GM10847 (cell line): ENCODE results near the gene PIK3C2G.

ENCODE experiments used
- POLR2A ChIP-seq: IDR thresholded peaks from 2 replicates; pipeline ENCODE4 v1.6.1; 2011; ENCODE audit not compliant: insufficient read length; ENCODE audit errors: extremely low read depth

PIK3C2G gene

GRCh38 chr12:18562531-18562930 is 301.2 kb downstream of the PIK3C2G start:
- no peak for TF ChIP-seq POLR2A

GRCh38 chr12:18564306-18564705 is 303.0 kb downstream of the PIK3C2G start:
- TF ChIP-seq POLR2A, result no peak

- TF ChIP-seq POLR2A, result no peak
Observed at GRCh38 chr12:18567787-18568186, 306.5 kb downstream of the PIK3C2G start.

- TF ChIP-seq POLR2A, result no peak
Observed at GRCh38 chr12:18570543-18570942, 309.2 kb downstream of the PIK3C2G start.

- TF ChIP-seq POLR2A, result no peak
Observed at GRCh38 chr12:18576104-18576626, 314.8 kb downstream of the PIK3C2G start.

- TF ChIP-seq POLR2A, result no peak
Observed at GRCh38 chr12:18576648-18577047, 315.3 kb downstream of the PIK3C2G start.

GRCh38 chr12:18578191-18578590 is 316.9 kb downstream of the PIK3C2G start:
- TF ChIP-seq POLR2A, result no peak

- no peak for TF ChIP-seq POLR2A
Observed at GRCh38 chr12:18580291-18580690, 319.0 kb downstream of the PIK3C2G start.

- no peak for TF ChIP-seq POLR2A
Observed at GRCh38 chr12:18580706-18581105, 319.4 kb downstream of the PIK3C2G start.

GRCh38 chr12:18581232-18581962 is 320.1 kb downstream of the PIK3C2G start:
- TF ChIP-seq POLR2A, result no peak

- no peak for TF ChIP-seq POLR2A
Observed at GRCh38 chr12:18583655-18584054, 322.3 kb downstream of the PIK3C2G start.

- TF ChIP-seq POLR2A, result no peak
Observed at GRCh38 chr12:18586581-18586980, 325.3 kb downstream of the PIK3C2G start.

GRCh38 chr12:18589316-18589715 is 328.0 kb downstream of the PIK3C2G start:
- TF ChIP-seq POLR2A, result no peak

- no peak for TF ChIP-seq POLR2A
Observed at GRCh38 chr12:18591473-18591872, 330.2 kb downstream of the PIK3C2G start.

GRCh38 chr12:18595412-18595811 is 334.1 kb downstream of the PIK3C2G start:
- no peak for TF ChIP-seq POLR2A

GRCh38 chr12:18601962-18602361 is 340.6 kb downstream of the PIK3C2G start:
- TF ChIP-seq POLR2A, result no peak

GRCh38 chr12:18612971-18613370 is 351.7 kb downstream of the PIK3C2G start:
- no peak for TF ChIP-seq POLR2A
